LNCaP clone FGC (cell line): ENCODE measurements around the gene CYTH4.

Experiments used
- DNase-seq: peaks from one replicate; pipeline ENCODE4 v3.0.0-alpha.2; 2011; ENCODE audit warnings: low read depth
- H3K4me3 ChIP-seq: 2 replicates; pipeline ENCODE4 v1.5.1; 2011; ENCODE audit warnings: mild to moderate bottlenecking, low read depth, low read length, control low read depth
- TF ChIP-seq, protein P1 (sequence below): IDR thresholded peaks from 2 replicates; pipeline ENCODE4 v1.5.1; 2012; ENCODE audit warnings: mild to moderate bottlenecking; ENCODE audit not compliant: control insufficient read depth, insufficient read depth; ENCODE audit errors: extremely low read depth

CYTH4 gene

DNA sequence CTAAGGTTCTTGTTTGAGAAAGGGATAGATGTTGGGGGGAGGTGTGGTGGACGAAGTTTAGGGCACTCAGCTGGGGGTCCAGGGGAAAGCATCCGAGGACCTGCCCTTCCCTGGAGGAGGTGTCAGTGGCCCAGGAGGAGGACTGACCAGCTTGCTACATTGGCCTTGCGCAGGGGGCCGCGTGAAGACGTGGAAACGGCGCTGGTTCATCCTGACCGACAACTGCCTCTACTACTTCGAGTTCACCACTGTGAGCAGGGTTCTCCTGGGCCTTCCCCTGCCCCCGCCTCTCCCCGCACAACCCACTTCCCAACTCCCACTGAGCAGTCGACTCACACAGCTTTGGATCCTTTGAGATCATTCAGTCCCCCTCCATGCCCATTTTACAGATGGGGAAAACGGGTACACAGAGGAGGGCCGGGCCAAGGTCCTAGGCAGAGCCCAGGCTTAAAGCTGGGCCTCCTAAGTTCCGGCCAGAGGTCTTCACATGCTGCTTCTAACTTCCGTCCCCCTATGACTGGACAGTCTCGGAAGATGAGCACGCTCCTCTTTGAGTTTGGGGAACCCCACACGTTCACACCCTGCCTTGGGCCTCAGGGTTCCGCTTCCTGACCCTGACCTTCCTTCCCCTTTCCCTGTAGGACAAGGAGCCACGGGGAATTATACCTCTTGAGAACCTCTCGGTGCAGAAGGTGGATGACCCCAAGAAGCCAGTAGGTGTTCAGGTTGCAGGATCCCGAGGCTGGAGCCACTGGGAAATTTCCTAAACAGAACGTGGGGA lies 28.7 kb downstream of the CYTH4 start:
- no peak for DNase-seq
- TF ChIP-seq, protein P1, sequence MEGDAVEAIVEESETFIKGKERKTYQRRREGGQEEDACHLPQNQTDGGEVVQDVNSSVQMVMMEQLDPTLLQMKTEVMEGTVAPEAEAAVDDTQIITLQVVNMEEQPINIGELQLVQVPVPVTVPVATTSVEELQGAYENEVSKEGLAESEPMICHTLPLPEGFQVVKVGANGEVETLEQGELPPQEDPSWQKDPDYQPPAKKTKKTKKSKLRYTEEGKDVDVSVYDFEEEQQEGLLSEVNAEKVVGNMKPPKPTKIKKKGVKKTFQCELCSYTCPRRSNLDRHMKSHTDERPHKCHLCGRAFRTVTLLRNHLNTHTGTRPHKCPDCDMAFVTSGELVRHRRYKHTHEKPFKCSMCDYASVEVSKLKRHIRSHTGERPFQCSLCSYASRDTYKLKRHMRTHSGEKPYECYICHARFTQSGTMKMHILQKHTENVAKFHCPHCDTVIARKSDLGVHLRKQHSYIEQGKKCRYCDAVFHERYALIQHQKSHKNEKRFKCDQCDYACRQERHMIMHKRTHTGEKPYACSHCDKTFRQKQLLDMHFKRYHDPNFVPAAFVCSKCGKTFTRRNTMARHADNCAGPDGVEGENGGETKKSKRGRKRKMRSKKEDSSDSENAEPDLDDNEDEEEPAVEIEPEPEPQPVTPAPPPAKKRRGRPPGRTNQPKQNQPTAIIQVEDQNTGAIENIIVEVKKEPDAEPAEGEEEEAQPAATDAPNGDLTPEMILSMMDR = no peak
- no peak overlapping the region for H3K4me3 ChIP-seq

DNA sequence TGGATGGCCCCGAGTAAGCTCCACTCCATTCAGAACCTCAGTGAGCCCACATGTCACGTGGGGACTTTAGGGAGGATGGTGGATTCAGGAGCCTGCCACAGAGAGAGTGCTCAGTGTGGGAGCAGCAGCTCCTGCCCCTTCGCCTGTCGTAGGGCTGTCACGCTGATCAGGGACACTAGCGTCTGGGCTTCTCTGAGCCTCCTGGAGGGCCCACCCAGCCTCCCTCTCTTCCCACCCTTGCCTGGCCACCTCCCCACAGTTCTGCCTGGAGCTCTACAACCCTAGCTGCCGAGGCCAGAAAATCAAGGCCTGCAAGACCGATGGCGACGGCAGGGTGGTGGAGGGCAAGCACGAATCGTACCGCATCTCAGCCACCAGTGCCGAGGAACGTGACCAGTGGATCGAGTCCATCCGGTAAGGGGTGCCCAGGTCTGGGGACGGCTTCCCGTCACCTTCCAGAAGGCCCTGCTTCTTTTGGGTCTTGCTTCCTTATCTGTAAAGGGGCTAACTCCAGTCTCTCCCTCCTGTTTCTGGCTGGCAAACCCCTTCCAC lies 29.5 kb downstream of the CYTH4 start:
- no peak for DNase-seq
- H3K4me3 ChIP-seq = no peak overlapping the region
- TF ChIP-seq, protein P1 = no peak

DNA sequence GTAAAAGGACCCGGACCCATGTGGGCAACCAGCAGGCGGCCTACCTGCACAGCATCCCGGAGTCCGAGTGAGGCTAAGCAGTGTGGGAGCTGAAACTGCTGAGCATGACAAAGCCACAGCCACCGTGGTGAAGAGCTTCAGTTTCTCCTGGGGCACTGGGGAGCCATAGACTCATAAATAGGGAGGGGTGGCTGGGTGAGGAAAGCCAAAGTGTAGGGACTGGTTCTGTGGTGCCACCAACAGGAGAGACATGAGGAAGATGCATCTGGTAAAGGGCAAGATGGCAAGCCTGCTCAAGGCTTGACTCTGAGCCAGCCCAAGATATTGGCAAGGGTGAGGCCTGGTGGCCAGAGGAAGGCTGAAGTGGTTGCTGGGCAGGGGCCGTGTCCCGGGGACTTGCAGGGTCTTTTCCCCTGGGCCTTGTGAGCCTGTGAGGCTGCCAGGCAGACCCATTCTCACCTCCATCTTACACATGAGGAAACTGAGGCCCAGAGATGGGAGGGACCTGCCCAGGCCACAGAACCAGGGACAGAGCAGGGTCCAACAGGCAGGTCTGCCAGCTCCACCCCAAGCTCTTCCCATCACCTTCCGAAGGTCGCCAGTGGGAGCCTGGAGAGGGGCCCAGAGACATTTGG lies 30.4 kb downstream of the CYTH4 start:
- TF ChIP-seq, protein P1 = no peak
- DNase-seq = no peak
- H3K4me3 ChIP-seq = no peak overlapping the region

DNA sequence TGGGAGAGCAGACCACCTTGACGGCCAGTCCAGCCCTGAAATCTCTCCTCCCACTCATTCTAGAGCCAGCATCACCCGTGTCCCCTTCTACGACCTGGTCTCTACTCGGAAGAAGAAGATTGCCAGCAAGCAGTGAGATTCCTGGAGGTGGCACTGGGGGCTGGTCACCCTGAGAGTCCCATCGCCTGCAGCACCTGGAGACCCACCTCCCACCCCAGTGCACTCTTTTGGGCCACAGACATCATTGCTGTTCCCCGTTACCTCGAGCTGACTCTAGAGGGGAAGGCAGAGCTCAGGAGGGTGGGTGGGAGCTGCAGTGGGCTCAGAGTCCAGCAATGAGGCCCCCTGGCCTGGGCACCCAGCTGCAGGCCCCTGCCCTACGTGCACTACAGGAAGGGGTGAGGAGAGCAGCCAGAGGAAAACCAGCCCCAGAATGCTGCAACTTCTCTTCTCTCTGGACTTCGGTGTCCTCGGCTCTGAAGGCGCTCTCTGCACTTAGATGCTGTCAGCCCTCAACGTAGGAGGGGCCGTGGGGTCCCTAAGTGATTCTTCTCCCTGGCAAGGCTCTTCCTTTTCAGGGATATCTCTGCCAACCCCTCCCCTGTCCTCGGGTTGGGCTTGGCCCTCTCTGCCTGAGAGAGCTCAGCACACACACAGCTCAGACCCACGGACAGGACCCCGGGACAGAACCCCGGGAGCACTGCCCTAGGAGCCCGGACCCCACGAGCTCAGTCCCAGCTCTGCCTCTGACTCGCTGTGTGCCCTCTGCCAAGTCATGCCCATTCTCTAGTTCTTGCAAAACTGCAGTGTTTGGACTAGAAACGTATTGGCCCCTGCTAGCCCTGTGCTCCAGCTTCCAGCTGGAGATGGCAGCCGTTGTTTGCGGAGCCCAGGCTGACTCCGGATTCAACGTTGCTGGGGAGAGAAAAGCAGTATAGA lies 31.3 kb downstream of the CYTH4 start:
- no peak overlapping the region for H3K4me3 ChIP-seq
- TF ChIP-seq, protein P1 = no peak
- DNase-seq = no peak

DNA sequence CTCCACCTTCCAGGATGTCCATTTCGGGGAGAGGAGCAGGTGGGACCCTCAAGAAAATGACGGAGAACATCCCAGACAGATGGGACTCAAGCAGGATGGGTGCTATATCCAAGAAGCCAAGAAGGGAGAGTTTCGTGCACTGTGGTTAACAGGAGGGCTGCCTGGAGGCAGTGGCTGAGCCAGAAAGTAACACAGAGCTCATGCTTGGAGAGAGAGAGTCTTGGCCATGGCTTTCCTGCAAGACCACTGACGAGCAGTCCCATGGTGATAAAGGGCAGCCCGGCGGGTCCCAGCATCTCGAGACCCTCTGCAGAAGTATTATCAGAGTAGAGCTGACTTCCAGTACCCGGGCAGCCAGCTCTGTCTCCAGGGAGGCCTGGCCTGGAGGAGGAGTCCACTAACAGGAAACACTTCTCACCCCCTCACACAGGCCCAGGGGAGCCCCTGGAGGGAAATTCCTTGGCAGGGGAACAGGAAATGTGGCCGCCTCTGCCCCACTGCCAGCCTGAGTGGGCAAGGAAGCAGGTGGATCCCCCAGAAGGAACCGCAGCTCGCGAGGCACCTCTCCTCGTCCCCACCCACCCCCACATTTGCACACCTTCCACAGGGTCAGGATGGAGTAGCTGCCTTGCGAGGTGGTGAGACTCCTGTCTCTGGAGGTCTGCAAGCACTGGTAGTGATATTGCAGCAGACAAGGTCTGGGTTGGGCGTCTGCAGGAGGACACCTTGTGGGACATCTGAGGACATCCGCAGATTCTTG lies 32.2 kb downstream of the CYTH4 start:
- DNase-seq = no peak
- TF ChIP-seq, protein P1 = no peak
- H3K4me3 ChIP-seq = no peak overlapping the region

DNA sequence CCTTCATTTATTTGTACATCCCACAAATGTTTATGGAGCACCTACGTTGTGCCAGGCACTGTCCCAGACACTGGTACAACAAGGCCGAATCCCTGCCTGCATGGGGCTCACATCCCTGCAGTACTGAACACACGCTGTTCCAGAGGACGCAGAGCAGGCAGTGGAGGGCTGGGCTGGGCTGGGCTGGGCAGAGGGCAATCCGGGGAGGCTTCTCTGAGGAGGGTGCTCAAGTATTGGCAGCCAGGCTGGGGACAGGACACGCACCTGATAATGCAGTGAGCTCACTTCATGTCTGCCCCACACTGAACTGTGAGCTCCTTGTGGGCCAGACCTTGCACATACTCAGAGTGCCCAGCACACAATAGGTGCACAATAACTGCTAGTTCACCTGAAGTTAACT lies 34.1 kb downstream of the CYTH4 start:
- no peak for DNase-seq
- TF ChIP-seq, protein P1 = no peak
- H3K4me3 ChIP-seq = no peak overlapping the region
